Measurements from ENCODE around the gene L3MBTL1. TPM values are rescaled to one million over a fixed set of nuclear protein-coding genes. Genes with fewer than 3 reads are reported as not detected.
A peak's percentile ranks its signal among the peaks of the same experiment; 100 is the strongest.
"Not testable (repeated sequence)": the region's sequence is repeated elsewhere in the genome, so short reads cannot be mapped to it uniquely, and the experiment has no call there.

Gene L3MBTL1
- total RNA-seq, 1 donor from 2014 or later = 18.4 TPM

DNA sequence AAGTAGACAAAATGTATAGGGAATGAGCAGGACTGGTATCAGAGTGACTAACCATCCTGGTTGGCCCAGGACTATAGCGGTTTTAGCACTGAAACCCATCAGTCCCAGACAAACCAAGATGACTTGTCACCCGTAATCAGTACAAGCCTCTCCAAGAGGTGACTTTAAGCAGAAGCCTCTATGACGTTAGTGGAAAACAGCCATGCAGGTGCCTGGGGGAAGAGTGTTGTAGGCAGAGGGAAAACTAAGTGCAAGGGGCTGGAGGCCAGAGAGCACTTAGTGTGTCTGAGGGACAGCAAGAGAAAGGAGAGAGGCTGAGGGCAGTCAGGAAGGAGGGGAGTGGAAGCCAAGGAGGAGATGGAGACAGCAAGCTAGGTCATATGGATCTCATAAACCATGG lies 53.5 kb downstream of the L3MBTL1 start:
- no peak for DNase-seq

DNA sequence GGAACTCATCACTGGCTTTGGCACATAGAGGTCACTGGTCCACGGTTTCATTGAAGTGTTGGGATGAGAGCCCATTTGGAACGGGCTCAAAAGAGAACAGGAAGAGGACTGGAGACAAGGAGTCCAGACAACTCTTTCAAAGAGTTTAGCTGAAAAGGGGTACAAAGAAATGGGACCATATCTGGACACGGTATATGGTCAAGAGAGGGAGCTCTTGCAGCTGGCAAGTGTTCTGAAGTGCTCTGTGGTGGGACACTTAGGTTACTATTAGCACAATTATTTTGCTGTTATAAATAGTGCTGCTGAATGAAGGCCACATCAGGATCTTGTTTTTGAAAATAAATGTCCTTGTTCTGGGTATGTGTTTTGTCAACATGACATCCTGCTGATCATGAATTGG lies 55.9 kb downstream of the L3MBTL1 start:
- no peak for DNase-seq

DNA sequence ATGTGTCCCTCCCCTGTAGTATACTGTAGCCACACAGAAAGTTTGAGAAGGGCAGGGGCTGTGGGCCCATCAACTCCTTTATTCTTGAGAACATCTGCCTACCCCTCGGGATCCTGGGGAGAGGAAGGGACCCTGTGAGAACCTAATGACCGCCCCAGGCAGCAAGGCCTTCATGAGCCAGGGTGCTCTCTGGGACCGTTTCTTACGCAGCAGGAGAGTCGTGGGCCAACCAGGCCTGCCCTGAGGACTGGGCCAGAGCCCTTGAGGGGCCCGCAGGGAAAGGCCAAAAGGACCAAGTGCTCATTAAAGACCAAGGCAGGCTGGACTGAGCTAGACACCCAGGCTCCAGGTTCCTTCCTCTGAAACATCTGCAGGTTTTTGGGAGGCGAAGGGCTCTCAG lies 56.5 kb downstream of the L3MBTL1 start:
- no peak for DNase-seq

DNA sequence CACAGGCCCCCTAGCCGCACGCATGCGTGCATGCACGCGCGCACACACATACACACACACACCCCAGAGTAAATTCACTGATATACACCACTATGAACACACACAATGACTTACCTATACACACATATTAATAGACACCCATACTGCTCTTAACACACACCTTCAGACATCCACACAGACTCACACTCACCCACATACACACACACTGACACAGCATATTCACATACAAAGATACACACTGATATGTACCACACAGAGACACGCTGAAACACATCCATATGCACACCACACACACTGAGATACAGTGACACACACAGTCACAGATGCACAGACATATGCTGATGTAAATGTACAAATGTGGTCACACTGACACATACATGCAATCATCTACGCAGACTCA lies 57.0 kb downstream of the L3MBTL1 start:
- DNase-seq = no peak

DNA sequence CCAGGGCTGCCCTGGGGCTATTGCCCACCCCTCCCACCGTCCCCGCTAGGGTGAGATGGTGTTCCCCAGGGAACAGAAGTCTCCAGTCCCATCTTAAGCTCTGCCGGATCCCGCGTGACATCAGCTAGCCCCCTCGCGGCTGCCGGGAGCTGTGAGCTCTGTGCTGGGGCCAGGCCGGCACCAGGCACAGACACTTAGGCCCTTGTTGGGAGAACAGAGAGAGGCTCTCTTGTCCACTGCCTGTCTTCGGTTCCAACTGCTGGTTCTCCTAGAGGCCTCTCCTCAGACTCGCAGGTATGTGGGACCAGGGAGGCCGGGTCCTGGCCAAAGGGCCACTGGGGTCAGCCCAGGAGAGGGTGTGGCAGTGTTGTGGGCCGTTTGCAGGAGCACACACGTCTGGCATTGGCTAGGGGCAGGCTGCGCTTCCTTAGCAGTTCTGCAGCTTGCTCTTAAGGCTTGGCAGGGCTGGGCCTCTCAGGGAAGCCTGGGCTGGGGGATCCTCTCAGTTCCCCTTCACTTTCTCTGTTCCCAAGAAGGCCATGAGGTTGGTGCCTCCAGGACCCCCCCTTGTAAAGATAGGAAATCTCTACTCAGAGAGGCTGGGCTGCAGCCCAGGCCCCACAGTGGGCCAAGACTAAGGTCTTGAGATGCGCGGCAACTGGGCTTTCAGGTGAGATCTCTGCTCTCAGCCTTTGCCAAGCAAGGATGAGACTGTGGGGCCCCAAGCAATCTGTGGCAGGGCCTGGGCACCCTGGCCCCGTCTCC lies 57.7 kb downstream of the L3MBTL1 start:
- DNase-seq = peak; percentile 20

DNA sequence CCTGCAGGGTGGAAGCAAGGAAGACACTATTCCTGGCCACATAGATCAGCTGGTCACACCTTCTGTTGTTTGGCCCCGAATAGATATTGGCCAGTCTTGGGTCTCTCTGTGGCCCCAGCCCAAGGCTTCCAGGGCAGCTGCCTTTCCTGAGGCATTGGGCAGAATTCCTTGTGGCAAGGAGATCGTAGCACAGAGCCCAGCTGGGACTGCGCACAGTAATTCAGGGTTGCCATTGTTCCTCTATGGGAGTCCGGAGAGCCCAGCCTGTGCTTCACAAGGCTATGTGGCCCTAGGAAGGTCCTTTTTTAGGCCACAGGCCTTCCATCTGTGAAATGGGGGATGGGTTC lies 58.2 kb downstream of the L3MBTL1 start:
- DNase-seq = no peak

DNA sequence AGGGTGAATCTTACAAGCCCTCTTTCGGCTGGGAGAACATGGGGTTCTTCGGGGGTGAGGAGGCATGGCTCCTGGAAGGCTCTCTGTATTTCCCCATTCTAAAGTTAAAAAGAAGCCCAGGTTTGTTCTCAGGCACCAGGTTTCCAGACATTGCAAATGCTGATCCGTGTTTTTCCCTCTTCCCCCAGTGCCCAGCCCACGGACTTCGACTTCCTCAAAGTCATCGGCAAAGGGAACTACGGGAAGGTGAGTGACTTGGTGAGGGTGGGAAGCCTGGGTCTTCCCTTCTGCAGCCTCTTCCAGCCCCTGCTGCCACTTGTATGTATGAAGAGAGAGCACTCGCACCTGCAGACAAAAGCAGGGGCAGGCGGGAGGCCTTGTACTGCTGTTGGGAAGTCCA lies 60.0 kb downstream of the L3MBTL1 start:
- DNase-seq = no peak

DNA sequence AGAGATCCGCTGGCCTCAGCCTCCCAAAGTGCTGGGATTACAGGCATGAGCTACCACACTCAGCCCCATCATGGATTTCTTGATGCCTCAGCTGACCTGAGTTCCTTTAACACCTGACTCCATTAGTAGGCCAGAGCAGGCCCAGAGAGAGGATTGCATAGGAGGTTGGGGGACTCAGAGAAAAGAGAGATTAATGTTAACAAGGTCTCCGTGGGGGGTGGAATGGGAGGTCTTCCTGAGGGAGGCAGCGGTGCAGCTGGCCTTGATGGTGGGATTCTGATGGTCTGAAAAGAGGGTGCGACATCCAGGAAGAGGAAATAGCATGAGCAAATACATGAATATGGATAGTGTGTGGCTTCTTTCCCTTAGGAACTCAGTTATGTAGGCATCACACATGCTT lies 61.2 kb downstream of the L3MBTL1 start:
- DNase-seq = no peak

DNA sequence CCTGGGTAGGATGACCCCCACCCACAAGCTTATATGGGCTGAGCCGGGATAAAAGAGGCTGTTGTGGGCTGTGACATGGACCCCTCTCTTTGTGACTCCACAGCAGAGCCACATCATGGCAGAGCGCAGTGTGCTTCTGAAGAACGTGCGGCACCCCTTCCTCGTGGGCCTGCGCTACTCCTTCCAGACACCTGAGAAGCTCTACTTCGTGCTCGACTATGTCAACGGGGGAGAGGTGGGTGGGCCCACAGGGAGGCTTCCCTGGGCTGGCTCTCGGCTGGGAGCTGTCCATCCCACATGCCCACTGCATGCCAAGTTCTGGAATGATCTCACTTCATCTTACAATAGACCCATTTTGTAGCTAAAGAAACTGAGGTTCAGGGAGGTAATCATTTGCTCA lies 61.8 kb downstream of the L3MBTL1 start:
- DNase-seq = no peak

DNA sequence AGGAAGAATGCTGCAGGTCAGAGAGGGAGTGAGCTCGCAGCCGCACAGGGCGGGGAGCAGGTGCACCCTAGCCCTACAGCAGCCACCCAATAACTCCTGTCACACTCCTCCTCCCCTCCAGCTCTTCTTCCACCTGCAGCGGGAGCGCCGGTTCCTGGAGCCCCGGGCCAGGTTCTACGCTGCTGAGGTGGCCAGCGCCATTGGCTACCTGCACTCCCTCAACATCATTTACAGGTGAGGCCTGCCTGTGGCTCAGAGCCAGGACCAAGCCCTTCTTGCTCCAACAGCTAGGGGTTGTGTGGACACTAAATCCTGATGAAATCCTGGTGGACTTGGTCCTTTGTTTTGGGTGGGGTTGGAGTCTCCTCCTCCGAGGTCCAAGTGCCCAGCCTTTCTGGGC lies 63.0 kb downstream of the L3MBTL1 start:
- DNase-seq = no peak

DNA sequence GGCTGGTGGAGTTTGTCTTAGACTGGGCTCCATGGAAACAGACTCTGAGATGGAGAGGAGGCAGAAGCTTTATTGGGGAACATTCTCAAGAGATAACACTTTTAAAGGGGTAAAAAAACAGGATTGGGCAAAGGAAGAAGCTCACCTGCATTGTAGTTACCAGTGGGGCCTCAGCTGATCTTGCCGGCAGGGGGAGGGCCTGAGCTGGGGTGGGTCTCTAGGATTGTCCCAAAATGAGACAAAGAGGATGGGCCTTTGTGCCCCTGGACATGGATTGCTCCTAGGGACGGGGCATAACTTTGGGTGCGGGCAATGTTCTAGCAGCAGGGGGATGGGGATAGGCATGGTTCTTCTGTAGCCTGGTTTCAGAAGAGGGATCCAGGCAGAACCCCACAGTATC lies 63.8 kb downstream of the L3MBTL1 start:
- DNase-seq = no peak

DNA sequence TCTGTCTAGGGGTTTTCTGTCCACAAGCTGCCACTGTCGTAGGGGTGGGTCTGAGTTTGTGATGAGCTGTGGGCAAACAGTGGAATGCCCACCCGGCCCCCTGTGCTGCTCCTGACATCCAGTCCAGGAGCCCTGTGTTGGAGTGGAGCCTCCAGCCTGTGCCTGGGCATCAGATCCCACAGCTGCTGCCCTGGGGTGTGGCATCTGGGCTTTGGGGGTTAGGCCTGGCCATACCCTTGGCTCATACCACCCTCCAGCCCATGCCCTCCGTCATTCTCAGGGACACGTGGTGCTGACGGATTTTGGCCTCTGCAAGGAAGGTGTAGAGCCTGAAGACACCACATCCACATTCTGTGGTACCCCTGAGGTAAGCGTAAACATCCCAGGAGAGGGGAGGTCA lies 64.3 kb downstream of the L3MBTL1 start:
- DNase-seq = no peak

DNA sequence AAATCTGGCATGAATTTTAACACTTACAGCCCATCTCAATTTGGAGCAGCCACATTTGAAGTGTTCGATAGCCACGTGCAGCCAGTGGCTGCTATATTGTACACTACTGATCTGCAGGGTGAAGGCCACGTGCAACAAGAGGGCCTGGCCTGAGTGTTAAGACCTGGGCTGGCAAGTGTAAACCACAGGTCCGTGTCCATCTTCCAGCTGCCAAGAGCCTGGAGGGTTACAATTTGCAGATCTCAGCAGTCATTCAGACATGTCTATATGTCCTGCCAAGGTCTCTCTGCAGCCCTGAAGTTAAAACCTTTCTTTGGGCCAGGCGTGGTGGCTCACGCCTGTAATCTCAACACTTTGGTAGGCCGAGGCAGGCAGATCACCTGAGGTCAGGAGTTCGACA lies 65.4 kb downstream of the L3MBTL1 start:
- DNase-seq = no peak

DNA sequence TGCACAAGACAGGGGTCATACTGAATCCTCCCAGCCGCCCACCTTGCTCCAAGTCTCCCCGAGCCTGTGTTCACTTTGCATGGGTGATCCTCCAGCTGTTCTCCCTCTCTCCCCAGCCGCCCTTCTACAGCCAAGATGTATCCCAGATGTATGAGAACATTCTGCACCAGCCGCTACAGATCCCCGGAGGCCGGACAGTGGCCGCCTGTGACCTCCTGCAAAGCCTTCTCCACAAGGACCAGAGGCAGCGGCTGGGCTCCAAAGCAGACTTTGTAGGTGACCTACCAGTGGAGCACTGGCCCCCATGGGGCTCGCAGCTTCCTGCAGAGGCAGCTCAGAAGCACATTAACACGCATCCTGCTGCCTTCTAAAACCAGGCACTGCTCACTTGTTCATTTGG lies 68.6 kb downstream of the L3MBTL1 start:
- DNase-seq = no peak

DNA sequence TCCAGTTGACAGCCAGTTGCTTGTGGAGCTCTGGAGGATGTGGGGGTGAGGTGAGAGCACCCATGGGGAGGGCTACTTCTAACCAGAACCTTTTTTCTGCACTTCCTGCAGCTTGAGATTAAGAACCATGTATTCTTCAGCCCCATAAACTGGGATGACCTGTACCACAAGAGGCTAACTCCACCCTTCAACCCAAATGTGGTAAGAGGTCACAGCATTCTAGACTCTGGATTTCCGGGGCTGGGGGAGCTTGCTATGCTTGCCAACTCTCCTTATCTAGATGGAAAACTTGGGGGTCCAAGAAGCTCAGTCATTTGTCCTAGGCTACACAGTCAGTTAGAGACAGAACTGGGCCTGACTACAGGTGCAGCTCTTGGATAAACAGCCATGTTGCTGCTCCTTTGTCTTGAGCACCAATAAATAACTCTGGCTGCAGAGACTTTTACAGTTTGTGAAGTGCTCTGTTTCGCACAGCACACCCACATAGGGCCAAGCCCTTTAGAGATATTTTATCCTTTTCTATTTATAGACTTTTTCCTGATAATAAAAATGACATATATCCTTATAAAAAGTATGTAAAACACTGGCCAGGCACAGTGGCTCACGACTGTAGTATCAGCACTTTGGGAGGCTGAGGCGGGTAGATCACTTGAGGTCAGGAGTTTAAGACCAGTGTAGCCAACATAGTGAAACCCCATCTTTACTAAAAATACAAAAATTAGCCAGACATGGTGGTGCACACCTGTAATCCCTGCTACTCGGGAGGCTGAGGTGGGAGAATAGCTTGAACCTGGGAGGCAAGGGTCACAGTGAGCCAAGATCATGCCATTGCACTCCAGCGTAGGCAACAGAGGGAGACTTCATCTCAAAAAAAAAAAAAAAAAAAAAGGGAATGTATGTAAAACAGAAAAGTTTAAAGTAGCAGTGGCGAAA lies 72.6 kb downstream of the L3MBTL1 start:
- DNase-seq = no peak

DNA sequence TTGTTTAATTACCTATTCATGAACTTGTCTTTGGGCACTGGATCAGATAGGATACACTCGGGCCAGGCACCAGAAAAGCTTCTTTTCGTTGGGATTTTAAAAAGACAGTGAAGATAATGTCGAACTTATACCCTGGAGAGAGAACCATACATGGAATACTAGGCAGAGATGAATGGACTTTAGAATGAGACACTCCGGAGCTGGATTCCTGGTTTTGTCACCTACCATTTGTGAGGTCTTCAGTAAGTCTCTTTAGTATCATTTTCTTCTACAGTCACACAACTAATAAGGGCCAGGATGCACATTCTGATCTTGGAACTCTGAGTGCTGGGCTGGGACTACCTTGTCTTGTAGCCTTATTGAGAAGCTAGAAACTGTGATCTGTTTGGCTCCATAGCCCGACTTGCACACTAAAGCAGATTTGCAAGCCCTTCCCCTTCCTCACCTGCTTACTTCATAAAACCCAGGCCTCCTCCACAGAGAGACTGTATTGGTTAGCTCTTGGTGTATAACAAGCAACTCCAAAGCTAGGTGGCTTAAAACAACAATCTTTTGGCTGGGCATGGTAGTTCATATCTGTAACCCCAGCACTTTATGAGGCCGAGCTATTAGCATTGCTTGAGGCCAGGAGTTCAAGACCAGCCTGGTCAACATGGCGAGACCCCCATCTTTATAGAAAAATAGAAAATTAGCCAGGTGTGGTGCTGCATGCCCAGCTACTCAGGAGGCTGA lies 75.8 kb downstream of the L3MBTL1 start:
- DNase-seq = no peak

DNA sequence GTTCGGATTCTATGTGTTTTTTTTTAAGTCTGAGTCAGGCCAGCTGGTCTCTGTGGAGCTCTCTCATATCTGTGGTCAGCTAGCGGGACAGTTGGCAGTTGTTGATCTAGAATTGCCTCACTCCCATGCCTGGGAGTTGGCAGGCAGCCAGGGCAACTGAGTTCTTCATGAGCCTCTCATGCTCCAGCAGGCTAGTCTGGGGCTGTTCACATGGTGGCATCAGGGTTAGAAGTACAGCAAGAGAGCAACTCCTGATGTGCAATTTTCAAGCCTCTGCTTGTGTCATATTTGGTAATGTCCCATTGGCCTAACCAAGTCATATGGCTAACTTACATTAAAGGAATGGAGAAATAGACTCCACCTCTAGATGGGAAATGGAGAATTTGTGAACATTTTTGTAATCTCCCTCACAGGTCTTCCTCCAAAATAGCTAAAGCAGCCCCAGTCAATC lies 76.5 kb downstream of the L3MBTL1 start:
- DNase-seq = peak; percentile 39

DNA sequence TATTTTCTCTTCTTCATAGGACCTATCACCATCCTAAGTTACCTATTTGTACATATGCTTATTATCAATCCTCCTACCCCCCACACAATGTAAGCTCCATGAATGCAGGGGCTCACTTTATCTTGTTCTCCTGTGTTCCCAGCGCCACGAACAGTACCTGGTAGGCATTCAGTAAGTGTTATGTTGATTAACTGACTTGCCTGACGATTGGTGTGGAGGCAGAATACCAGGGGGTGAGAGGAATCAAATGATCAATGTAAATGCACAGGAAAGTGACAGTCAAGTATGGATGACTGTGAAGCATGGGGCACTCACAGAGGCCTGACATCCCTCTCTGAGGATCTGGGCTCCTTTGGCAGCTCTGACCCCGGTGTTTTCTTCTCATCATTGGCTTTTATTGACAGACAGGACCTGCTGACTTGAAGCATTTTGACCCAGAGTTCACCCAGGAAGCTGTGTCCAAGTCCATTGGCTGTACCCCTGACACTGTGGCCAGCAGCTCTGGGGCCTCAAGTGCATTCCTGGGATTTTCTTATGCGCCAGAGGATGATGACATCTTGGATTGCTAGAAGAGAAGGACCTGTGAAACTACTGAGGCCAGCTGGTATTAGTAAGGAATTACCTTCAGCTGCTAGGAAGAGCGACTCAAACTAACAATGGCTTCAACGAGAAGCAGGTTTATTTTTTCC lies 77.1 kb downstream of the L3MBTL1 start:
- DNase-seq = no peak

DNA sequence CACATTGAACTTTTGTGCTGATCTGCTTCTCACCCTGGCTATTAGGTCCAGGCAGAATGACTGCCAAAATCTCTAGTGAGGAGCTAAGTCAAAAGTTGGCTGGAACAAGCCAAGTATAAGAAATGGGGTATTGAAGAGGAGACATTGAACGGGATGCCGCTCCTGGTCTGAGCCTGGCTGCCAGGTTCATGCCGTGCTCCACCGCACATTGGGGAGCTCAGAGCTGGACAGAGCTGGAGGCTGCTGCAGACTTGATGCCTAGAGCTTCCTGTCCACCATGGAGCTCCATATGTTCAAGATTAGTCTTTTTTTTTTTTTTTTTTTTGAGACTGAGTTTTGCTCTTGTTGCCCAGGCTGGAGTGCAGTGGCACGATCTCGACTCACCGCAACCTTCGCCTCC lies 79.1 kb downstream of the L3MBTL1 start:
- no peak for DNase-seq

DNA sequence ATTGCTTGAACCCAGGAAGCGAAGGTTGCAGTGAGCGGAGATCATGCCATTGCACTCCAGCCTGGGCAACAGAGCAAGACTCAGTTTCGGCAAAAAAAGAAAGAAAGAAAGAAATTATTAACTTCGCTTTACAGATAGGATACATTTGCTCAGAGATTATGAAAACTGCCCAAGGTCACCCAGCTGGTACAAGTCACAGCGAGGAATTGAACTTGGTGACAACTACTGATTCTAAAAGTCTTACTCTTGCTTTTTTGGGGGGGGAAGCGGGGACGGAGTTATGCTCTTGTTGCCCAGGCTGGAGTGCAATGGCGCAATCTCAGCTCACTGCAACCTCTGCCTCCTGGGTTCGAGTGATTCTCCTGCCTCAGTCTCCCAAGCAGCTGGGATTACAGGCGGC lies 81.0 kb downstream of the L3MBTL1 start:
- not testable (repeated sequence) for DNase-seq

DNA sequence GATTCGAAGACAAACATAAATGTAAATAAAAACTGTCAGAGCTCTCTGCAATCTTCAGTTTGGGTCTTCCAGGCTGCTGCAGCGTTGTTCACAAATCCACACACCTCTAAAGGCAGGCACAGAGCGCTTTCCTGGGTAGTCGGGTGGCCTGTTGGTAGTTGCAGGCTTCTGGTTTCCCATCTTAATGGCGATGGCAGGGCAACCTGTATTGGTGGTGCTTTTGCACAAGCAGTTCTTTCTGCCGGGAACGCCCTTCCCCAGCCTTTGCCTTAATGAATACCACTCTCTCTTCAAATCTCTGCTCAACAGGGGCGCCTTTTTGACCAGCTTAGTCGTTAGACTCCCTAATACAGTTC lies 82.5 kb downstream of the L3MBTL1 start:
- DNase-seq = peak; percentile 42

All from occipital lobe (tissue), 2 donors.